HepG2 (cell line): ENCODE results near the gene RPS2. TPM values are rescaled to one million over a fixed set of nuclear protein-coding genes. Genes with fewer than 3 reads are reported as not detected.

Experiments used
- ARID2 ChIP-seq: sonication (generic); formaldehyde crosslinking; IDR thresholded peaks from 2 replicates; pipeline ENCODE4 v1.8.1; 2022; ENCODE audit warnings: mild to moderate bottlenecking, missing genetic modification reagents, borderline replicate concordance
- EEA1 ChIP-seq: sonication (generic); formaldehyde crosslinking; IDR thresholded peaks from 2 replicates; pipeline ENCODE4 v1.5.1; 2020; ENCODE audit warnings: mild to moderate bottlenecking, missing genetic modification reagents, borderline replicate concordance
- IRF1 ChIP-seq: sonication (generic); formaldehyde crosslinking; IDR thresholded peaks from 2 replicates; pipeline ENCODE4 v1.4.0; 2020; ENCODE audit warnings: low read depth, mild to moderate bottlenecking, missing genetic modification reagents
- POLR2AphosphoS2 ChIP-seq: IDR thresholded peaks from 2 replicates; pipeline ENCODE4 v1.6.1; 2011; ENCODE audit warnings: low read depth, low read length, improper control_type of control experiment
- SSRP1 ChIP-seq: IDR thresholded peaks from 2 replicates; pipeline ENCODE4 v1.6.1; 2016; ENCODE audit warnings: control low read depth
- ZNF280D ChIP-seq: sonication (generic); formaldehyde crosslinking; IDR thresholded peaks from 2 replicates; pipeline ENCODE4 v1.5.1; 2020; ENCODE audit warnings: mild to moderate bottlenecking, missing genetic modification reagents
- ZNF296 ChIP-seq: sonication (generic); formaldehyde crosslinking; conservative IDR thresholded peaks from 2 replicates; pipeline ENCODE4 v1.5.0; 2020; ENCODE audit warnings: mild to moderate bottlenecking, missing genetic modification reagents
- ZNF329 ChIP-seq: sonication (generic); formaldehyde crosslinking; IDR thresholded peaks from 2 replicates; pipeline ENCODE4 v1.9.0; 2021; ENCODE audit warnings: low read depth, mild to moderate bottlenecking, missing genetic modification reagents
- ZNF337 ChIP-seq: sonication (generic); formaldehyde crosslinking; IDR thresholded peaks from 2 replicates; pipeline ENCODE4 v1.5.1; 2020; ENCODE audit warnings: missing genetic modification reagents, low read depth, mild to moderate bottlenecking, borderline replicate concordance
- ZNF432 ChIP-seq: sonication (generic); formaldehyde crosslinking; IDR thresholded peaks from 2 replicates; pipeline ENCODE4 v1.5.0; 2020; ENCODE audit warnings: missing genetic modification reagents, mild to moderate bottlenecking, borderline replicate concordance
- ZNF777 ChIP-seq: sonication (generic); formaldehyde crosslinking; IDR thresholded peaks from 2 replicates; pipeline ENCODE4 v1.4.0; 2020; ENCODE audit warnings: missing genetic modification reagents
- polyA plus RNA-seq, 8 experiments: library from polyadenylated mRNA; depleted of rRNA in 3 of 8; stranded (reverse) in 7 of 8; unstranded in 1 of 8; fragments of >200 nt; fragmentation: Illumina TruSeq in 4 of 8; extraction: Trizol in 4 of 8; gene quantifications; 2 replicates each; pipeline versions ENCODE4 v1.2.1 to v1.2.3, GENCODE V29; 2011 to 2016; ENCODE audit warnings: low read depth in 4 of 8, missing spikeins in 1 of 8, mixed read lengths in 1 of 8; ENCODE audit not compliant: insufficient read depth in 1 of 8
- total RNA-seq, 5 experiments: library from RNA; depleted of rRNA; stranded (reverse); fragments of >200 nt; fragmentation: Illumina TruSeq; extraction: Trizol; gene quantifications; 2 replicates each; pipeline ENCODE4 v1.2.3, GENCODE V29; 2016; ENCODE audit warnings: low read depth in 1 of 5
- TF ChIP-seq, protein P1 (sequence below): sonication (generic); formaldehyde crosslinking; IDR thresholded peaks from 2 replicates; pipeline ENCODE4 v1.8.0; 2022; ENCODE audit warnings: mild to moderate bottlenecking, missing genetic modification reagents, borderline replicate concordance
- TF ChIP-seq, protein P2 (sequence below): sonication (generic); formaldehyde crosslinking; IDR thresholded peaks from 2 replicates; pipeline ENCODE4 v1.5.0; 2020; ENCODE audit warnings: missing genetic modification reagents
- TF ChIP-seq, protein P3 (sequence below): sonication (generic); formaldehyde crosslinking; IDR thresholded peaks from 2 replicates; pipeline ENCODE4 v1.4.0; 2020; ENCODE audit warnings: missing genetic modification reagents; ENCODE audit errors: not compliant biosample characterization
- TF ChIP-seq, protein P4 (sequence below): sonication (generic); formaldehyde crosslinking; IDR thresholded peaks from 2 replicates; pipeline ENCODE4 v1.4.0; 2020; ENCODE audit warnings: low read depth, missing genetic modification reagents

The RPS2 gene
- total and polyA plus RNA-seq, 2 of the 13 experiments (the other 11 are each of a cell fraction or from before 2014, with no cell fraction given): 1,908 to 4,514 TPM

DNA sequence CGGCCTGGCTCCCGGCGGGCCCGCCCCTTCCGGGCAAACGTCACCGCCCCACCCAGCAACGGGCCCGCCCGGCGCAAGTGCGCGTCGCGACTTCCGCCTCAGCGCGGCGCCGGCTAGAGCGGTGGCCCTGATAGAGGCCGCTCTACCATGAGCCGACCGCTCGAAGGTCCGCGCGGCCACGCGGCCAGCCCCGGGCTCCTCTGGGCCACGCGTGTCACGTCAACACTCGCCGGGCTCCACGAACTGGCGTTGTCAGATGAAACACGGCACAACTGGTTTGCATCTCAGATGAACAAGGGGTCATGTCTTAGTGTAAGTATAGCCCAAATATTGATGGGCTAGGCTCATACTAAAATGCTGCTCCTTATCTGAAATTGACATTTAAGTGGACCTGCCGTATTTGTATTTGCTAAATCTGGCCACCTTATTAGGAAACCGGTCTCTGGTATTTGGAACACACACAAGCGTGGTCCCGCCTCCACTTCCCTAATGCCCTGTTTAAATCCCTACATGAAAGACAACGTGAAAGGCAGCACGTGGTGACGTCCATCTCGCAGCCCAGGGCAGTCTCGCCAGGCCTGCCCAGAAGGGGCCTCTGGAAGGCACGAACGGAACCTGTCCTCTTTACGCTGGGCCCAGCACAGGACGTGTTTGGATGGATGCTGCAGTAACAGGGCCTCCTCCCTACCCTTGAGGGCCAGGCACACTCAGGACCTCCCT, 45.3 kb upstream of the RPS2 start, which contains the start of gene ZNF598 (continued):
- TF ChIP-seq, protein P1, sequence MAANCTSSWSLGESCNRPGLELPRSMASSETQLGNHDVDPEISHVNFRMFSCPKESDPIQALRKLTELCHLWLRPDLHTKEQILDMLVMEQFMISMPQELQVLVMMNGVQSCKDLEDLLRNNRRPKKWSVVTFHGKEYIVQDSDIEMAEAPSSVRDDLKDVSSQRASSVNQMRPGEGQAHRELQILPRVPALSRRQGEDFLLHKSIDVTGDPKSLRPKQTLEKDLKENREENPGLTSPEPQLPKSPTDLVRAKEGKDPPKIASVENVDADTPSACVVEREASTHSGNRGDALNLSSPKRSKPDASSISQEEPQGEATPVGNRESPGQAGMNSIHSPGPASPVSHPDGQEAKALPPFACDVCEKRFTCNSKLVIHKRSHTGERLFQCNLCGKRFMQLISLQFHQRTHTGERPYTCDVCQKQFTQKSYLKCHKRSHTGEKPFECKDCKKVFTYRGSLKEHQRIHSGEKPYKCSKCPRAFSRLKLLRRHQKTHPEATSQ: no peak
- TF ChIP-seq, protein P2, sequence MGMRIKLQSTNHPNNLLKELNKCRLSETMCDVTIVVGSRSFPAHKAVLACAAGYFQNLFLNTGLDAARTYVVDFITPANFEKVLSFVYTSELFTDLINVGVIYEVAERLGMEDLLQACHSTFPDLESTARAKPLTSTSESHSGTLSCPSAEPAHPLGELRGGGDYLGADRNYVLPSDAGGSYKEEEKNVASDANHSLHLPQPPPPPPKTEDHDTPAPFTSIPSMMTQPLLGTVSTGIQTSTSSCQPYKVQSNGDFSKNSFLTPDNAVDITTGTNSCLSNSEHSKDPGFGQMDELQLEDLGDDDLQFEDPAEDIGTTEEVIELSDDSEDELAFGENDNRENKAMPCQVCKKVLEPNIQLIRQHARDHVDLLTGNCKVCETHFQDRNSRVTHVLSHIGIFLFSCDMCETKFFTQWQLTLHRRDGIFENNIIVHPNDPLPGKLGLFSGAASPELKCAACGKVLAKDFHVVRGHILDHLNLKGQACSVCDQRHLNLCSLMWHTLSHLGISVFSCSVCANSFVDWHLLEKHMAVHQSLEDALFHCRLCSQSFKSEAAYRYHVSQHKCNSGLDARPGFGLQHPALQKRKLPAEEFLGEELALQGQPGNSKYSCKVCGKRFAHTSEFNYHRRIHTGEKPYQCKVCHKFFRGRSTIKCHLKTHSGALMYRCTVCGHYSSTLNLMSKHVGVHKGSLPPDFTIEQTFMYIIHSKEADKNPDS (CRISPR knock-in tag): no peak
- TF ChIP-seq, protein P3, sequence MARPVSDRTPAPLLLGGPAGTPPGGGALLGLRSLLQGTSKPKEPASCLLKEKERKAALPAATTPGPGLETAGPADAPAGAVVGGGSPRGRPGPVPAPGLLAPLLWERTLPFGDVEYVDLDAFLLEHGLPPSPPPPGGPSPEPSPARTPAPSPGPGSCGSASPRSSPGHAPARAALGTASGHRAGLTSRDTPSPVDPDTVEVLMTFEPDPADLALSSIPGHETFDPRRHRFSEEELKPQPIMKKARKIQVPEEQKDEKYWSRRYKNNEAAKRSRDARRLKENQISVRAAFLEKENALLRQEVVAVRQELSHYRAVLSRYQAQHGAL: no peak
- TF ChIP-seq IRF1: no peak
- TF ChIP-seq ZNF777 (CRISPR knock-in tag): no peak
- no peak for TF ChIP-seq ARID2
- TF ChIP-seq, protein P4, sequence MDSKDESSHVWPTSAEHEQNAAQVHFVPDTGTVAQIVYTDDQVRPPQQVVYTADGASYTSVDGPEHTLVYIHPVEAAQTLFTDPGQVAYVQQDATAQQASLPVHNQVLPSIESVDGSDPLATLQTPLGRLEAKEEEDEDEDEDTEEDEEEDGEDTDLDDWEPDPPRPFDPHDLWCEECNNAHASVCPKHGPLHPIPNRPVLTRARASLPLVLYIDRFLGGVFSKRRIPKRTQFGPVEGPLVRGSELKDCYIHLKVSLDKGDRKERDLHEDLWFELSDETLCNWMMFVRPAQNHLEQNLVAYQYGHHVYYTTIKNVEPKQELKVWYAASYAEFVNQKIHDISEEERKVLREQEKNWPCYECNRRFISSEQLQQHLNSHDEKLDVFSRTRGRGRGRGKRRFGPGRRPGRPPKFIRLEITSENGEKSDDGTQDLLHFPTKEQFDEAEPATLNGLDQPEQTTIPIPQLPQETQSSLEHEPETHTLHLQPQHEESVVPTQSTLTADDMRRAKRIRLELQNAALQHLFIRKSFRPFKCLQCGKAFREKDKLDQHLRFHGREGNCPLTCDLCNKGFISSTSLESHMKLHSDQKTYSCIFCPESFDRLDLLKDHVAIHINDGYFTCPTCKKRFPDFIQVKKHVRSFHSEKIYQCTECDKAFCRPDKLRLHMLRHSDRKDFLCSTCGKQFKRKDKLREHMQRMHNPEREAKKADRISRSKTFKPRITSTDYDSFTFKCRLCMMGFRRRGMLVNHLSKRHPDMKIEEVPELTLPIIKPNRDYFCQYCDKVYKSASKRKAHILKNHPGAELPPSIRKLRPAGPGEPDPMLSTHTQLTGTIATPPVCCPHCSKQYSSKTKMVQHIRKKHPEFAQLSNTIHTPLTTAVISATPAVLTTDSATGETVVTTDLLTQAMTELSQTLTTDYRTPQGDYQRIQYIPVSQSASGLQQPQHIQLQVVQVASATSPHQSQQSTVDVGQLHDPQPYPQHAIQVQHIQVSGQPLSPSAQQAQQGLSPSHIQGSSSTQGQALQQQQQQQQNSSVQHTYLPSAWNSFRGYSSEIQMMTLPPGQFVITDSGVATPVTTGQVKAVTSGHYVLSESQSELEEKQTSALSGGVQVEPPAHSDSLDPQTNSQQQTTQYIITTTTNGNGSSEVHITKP (CRISPR knock-in tag): no peak
- no peak for TF ChIP-seq POLR2AphosphoS2
- 0 out of 2 replicates have a peak, but pooled peaks have one; percentile 41 for TF ChIP-seq ZNF329
- TF ChIP-seq ZNF337 (CRISPR knock-in tag): no peak; the same call in 1 of the 2 replicates
- peak; percentile 74 for TF ChIP-seq ZNF280D (CRISPR knock-in tag)
- no peak for TF ChIP-seq EEA1
- no peak for TF ChIP-seq ZNF296 (CRISPR knock-in tag)
- no peak for TF ChIP-seq ZNF432 (CRISPR knock-in tag)
- TF ChIP-seq SSRP1 (CRISPR knock-in tag): no peak
